C4-2B (cell line): ENCODE measurements around the gene TEDC1.

ENCODE experiments used
- ZFX ChIP-seq: fragments of 450-650 bp; IDR thresholded peaks from 2 replicates; pipeline ENCODE4 v1.6.1; 2017
- TF ChIP-seq, protein P1 (sequence below): fragments of 450-650 bp; conservative IDR thresholded peaks from 2 replicates; pipeline ENCODE4 v1.5.1; 2017; ENCODE audit warnings: mild to moderate bottlenecking

DNA sequence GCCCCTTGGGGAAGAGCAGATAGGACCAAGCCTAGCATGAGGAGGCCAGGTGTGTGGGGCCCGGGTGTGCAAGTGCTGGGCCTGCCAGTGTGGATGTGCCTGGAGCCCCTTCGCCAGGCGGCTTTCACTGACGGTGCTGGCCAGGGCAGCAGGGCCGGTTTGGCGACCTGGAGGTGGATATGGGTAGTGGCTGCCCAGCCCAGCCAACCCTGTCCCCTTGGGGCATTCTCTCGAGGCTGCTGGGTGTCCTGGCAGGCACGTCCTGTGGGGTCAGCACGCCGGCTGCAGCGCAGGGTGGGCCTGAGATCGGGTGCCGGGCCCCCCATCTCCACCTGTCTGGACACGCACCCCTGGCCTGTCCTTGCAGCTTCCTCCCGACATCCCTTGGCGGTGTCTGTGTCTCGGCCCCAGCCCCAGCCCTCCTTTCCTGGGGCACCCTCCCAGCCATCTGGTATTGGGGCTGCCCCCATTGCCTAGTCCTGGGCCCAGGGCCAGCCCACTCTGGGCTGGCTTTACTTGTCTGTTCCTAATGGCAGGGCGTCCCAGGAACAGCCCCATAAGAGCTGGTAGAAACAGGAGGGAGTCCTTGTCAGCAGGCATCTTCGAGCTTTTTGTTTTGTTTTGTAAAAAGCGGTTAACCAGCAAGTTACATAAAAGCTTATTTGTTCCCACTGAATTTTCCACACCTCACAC, 23.7 kb upstream of the TEDC1 start:
- TF ChIP-seq, protein P1, sequence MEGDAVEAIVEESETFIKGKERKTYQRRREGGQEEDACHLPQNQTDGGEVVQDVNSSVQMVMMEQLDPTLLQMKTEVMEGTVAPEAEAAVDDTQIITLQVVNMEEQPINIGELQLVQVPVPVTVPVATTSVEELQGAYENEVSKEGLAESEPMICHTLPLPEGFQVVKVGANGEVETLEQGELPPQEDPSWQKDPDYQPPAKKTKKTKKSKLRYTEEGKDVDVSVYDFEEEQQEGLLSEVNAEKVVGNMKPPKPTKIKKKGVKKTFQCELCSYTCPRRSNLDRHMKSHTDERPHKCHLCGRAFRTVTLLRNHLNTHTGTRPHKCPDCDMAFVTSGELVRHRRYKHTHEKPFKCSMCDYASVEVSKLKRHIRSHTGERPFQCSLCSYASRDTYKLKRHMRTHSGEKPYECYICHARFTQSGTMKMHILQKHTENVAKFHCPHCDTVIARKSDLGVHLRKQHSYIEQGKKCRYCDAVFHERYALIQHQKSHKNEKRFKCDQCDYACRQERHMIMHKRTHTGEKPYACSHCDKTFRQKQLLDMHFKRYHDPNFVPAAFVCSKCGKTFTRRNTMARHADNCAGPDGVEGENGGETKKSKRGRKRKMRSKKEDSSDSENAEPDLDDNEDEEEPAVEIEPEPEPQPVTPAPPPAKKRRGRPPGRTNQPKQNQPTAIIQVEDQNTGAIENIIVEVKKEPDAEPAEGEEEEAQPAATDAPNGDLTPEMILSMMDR: no peak
- 0 out of 2 replicates have a peak, but pooled peaks have one; percentile 5 for TF ChIP-seq ZFX
